Muscle layer of colon (tissue), 2 donors: ENCODE data around the gene GDPD5.

Source experiments
- H3K27ac ChIP-seq: one replicate; pipeline ENCODE4 v1.7.0; 2013; ENCODE audit warnings: low read depth, mild to moderate bottlenecking, low read length, moderate library complexity
- H3K27me3 ChIP-seq, 2 donors: one replicate each; pipeline ENCODE4 v1.7.0; 2013; ENCODE audit warnings: low read length in 2 of 2, mild to moderate bottlenecking in 2 of 2; ENCODE audit not compliant: insufficient read depth in 2 of 2, control insufficient read depth in 1 of 2
- H3K36me3 ChIP-seq: one replicate; pipeline ENCODE4 v1.7.0; 2013; ENCODE audit warnings: mild to moderate bottlenecking, low read length; ENCODE audit not compliant: insufficient read depth
- H3K4me1 ChIP-seq: one replicate; pipeline ENCODE4 v1.7.0; 2013; ENCODE audit warnings: mild to moderate bottlenecking, low read length; ENCODE audit not compliant: insufficient read depth
- H3K4me3 ChIP-seq, 2 donors: one replicate each; pipeline ENCODE4 v1.7.0; 2013; ENCODE audit warnings: low read length in 2 of 2, low read depth in 1 of 2, mild to moderate bottlenecking in 1 of 2, moderate library complexity in 1 of 2
- H3K9ac ChIP-seq: one replicate; pipeline ENCODE4 v1.7.0; 2013; ENCODE audit warnings: low read length
- H3K9me3 ChIP-seq: one replicate; pipeline ENCODE4 v1.7.0; 2013; ENCODE audit warnings: mild to moderate bottlenecking, low read length
- donor health status: abdominal sarcoma.
- donor health status: Adenocarcinoma of cecum.

The GDPD5 gene

DNA sequence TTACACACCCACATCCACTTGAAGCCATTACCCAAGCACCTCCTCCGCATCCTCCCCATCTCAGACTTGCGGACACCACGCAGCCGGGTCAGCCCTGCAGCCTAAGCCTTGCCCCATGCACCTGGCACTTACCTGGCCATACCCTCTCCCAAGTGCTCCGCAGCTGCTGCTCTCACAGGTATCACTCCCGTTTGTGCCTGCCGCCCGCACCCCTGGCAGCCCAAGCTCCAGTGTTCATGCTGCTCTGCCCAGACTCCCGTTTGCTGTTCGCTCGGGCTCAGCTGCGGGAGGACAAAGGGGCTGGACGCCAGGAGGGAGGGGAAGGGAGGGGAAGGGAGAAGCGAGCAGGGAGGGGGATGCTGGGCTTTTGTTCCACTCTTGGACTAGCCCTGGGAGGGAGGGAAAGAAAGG lies 92.8 kb downstream of the GDPD5 start, which contains the start of gene KLHL35:
Gene KLHL35 (minus strand): TSS at position 293 of the 411 bp plus-strand sequence. CDS start 2,574 bp downstream, outside the sequence.
- peaks cover 6% of the 10 kb centered on the region for H3K4me1 ChIP-seq
- no peak within 1 kb of the TSS for H3K9ac ChIP-seq

GRCh38 chr11:75431533-75432525 lies 93.9 kb downstream of the GDPD5 start:
- H3K36me3 ChIP-seq = no peaks in the 10 kb centered on the region
- H3K9me3 ChIP-seq = no peaks in the 10 kb centered on the region
- no peak overlapping the region for H3K27ac ChIP-seq
- no peak overlapping the region for H3K9ac ChIP-seq
- H3K4me1 ChIP-seq = peaks cover 6% of the 10 kb centered on the region
- H3K27me3 ChIP-seq = peaks cover 16 to 36% of the 10 kb centered on the region in 2 donors
- no peak overlapping the region for H3K4me3 ChIP-seq

More for the DNA sequence above, 92.8 kb downstream of the GDPD5 start, which contains the start of gene KLHL35:
- Histone ChIP-seq H3K4me3 (no peak within 1 kb of the TSS), H3K27me3 (peaks cover 16 to 36% of the 10 kb centered on the region in 2 donors), H3K36me3 (no peaks in the 10 kb centered on the region), H3K27ac (no peak within 1 kb of the TSS), H3K9me3 (no peaks in the 10 kb centered on the region)

DNA sequence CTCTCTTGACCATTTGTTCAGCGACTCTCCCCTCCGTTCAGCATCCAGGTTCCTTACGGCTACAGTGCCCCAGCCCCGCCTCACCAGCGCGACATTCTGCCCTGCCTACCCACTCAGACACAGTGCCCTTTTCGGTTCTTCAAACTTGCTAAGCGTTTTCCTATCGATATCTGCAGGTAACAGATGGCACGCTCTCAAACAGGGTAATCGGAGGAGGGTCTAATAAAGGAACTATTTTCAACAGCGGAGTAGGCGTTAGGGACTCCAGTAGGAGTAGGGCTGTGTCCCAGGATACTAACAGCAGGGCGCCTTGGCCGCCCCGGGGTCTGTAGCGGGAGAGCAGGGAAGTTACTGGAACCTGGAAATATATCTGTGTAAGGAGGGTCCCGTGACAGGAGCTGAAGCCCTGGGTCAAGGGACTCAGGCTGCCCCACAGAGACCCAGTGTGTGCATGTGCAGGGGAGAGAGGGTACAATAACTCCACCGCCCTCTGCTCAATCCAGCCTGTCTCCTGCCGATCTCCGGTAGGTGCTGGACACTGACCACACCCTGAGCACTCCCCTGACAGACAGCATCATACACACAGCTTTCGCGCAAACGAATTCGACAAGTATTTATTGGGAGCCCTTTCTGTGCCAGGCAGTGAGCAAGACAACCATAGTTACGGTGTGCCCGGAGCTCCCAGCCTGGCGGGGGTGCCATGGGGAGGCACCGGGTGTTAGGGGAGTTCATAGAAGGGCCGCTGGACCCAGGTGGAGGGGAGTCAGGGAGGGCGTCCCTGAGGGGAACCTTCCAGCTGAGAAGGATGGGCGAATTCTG lies 94.8 kb downstream of the GDPD5 start:
- H3K9me3 ChIP-seq = no peaks in the 10 kb centered on the region
- no peaks in the 10 kb centered on the region for H3K36me3 ChIP-seq
- H3K9ac ChIP-seq = no peak overlapping the region
- H3K4me1 ChIP-seq = peaks cover 6% of the 10 kb centered on the region
- H3K27ac ChIP-seq = no peak overlapping the region
- H3K4me3 ChIP-seq = peak overlapping the region in 1 of 2 donors; percentile 38
- H3K27me3 ChIP-seq = peaks cover 16 to 36% of the 10 kb centered on the region in 2 donors

DNA sequence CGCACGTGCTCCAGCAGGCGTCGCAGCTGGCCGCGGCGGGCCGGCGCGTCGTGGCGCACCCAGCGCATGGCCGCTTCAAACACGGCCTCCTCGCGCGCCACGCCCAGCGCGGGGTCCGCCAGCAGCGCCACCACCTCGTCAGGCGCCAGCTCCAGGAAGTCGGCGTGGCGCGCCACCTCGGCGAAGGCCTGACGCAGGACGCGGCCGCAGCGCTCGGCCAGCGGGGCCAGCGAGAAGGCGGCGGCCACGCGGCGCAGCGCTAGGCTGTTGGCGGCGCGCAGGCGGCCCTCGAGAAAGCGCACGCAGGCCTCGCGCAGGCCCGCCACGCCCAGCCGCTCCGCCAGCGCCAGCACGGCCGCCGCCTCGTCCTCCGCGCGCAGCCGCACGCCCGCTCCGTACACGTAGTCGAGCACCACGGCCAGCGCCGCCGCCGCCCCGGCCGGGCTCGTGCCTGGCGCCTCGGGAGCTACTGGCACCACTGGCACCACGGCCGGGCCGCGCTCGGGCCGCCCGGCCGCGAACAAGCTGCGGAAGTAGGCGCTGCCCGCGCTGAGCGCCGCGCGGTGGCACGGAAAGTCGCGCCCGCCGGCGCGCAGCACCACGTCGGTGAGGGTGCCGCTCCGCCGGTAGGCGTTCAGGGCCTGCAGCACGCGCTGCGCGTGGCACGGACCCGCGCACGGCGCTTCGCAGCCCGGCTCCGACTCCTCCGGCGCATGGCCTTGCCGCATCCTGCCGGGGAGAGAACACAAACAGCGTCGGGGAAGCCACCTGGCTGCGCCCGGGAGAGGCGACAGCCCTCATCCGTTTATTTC lies 95.6 kb downstream of the GDPD5 start:
- Histone ChIP-seq H3K4me3 (peak overlapping the region in 1 of 2 donors; percentile 38), H3K27me3 (peaks cover 16 to 36% of the 10 kb centered on the region in 2 donors), H3K27ac (no peak overlapping the region)

GRCh38 chr11:75429641-75429901 lies 96.2 kb downstream of the GDPD5 start:
- Histone ChIP-seq H3K27me3 (peaks cover 16 to 36% of the 10 kb centered on the region in 2 donors), H3K4me1 (peaks cover 6% of the 10 kb centered on the region), H3K9ac (no peak overlapping the region), H3K9me3 (no peaks in the 10 kb centered on the region), H3K4me3 (no peak overlapping the region), H3K27ac (no peak overlapping the region), H3K36me3 (no peaks in the 10 kb centered on the region)

More for the DNA sequence above, 95.6 kb downstream of the GDPD5 start:
- Histone ChIP-seq H3K9ac (no peak overlapping the region), H3K36me3 (no peaks in the 10 kb centered on the region), H3K9me3 (no peaks in the 10 kb centered on the region), H3K4me1 (peaks cover 6% of the 10 kb centered on the region)

DNA sequence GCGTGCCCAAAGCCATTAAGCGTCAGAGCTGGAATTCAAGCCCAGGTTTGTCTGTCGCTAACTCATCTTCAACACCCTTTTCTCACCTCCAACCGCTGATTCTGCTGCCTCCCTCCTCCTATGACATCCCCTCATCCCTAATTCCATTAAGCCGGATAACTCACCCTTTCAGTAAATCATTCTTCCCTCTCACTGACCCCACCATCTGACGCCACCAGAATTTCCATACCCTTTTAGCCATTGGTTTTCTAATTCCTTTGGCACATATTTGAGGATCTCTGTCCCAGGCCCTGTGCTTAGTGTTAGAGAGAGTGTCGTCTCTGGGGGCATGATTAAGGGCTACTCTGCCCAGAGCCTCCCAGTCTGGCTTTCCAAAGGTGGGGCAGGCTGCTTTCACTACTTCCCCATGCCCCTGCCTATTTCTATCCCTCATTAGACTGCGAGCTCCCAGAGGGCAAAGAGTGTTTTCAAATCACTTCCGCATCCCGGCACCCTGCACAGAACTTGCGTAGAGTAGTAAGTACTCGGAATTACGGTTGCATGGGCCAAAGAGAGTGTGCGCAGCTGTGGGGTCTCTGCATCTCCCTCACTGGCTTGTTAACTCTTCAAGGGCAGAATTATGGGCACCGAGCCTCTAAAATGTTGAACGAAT lies 96.6 kb downstream of the GDPD5 start:
- Histone ChIP-seq H3K27ac (no peak overlapping the region), H3K4me3 (no peak overlapping the region), H3K36me3 (no peaks in the 10 kb centered on the region), H3K4me1 (peaks cover 6% of the 10 kb centered on the region), H3K27me3 (peaks cover 16 to 36% of the 10 kb centered on the region in 2 donors), H3K9me3 (no peaks in the 10 kb centered on the region), H3K9ac (no peak overlapping the region)

DNA sequence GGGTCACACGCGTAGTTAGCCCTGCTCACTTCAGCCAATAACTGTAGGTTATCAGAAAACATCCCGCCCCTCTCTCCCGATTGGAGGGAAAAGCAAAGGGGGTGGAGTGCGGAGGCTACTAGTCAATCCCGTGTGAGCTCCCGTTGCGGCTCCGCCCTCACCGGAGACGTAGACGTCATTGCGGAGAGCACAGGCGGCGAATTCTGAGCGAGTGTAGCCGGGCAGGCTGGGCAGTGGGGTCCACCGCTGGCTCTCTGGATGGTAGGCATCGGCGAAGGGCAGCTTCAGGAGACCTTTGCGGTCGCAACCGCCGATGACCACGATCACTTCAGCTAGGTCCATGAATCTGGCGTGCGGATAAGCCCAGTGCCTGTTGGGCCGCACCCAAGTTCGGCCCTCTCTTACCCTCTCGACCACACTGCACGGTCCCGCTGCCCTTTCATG lies 97.4 kb downstream of the GDPD5 start:
- H3K4me1 ChIP-seq = peaks cover 6% of the 10 kb centered on the region
- H3K4me3 ChIP-seq = no peak overlapping the region
- peaks cover 16 to 36% of the 10 kb centered on the region in 2 donors for H3K27me3 ChIP-seq
- no peak overlapping the region for H3K9ac ChIP-seq
- peaks cover under 1% of the 10 kb centered on the region for H3K36me3 ChIP-seq
- H3K9me3 ChIP-seq = no peaks in the 10 kb centered on the region
- no peak overlapping the region for H3K27ac ChIP-seq

DNA sequence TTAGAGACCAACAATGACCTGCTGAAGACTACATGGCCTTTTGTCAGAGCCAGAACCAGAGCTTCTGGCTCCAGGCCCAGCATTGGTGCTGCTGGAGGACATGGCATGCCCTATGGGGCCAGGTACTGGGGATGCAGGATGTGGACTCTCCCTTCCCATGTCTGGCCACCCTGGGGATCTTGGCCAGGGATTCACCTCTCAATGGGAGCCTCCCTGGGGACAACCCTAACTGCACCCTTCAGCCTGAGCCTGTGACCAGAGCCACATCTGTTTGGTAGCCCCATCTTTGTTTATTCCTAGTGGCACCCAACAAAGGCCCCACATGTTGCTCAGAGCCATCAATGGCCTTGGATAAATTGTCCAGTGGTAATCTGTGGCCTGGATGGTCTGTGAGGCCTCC lies 98.6 kb downstream of the GDPD5 start:
- Histone ChIP-seq H3K4me3 (no peak overlapping the region), H3K27me3 (peaks cover 16 to 29% of the 10 kb centered on the region in 2 donors), H3K27ac (no peak overlapping the region), H3K36me3 (peaks cover 8% of the 10 kb centered on the region), H3K4me1 (peaks cover 6% of the 10 kb centered on the region), H3K9me3 (no peaks in the 10 kb centered on the region), H3K9ac (no peak overlapping the region)

DNA sequence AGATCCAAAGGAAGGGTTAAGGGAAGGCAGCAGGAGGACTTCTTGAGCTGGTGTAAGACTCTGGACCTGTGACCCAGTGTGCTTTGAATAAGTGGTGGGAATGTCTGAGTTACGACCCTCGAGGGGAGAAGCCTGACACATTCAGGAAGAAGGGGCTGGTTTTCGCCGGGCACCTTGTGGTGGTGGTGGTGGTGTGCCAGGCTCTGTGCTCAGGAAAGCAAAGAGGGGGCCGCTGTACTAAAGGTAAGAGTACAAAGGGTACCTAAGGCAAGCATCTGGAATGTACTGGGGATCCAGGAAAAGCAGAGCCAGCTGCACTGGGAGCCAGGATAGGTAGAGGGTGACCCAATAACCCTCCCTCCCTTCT lies 99.0 kb downstream of the GDPD5 start:
- Histone ChIP-seq H3K36me3 (peaks cover 8% of the 10 kb centered on the region), H3K27ac (no peak overlapping the region)

DNA sequence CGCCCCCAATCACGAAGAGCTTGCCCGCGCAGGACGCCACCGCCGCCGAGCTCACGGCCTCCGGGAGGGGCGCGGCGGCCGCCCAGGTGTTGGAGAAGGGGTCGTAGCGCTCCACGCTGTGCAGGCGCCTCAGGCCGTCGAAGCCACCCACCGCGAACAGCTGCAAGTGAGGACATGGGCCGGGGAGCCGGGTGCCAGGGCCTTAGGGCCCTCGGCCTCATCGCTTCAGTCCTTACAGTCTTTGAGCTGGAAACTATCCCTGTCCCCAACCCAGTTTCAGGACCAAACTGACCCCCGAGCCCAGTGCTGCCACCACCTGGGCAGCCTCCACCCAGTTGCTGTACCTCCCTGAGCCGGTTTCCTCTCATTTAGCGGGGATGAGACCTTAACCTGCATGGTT lies 100.3 kb downstream of the GDPD5 start:
- Histone ChIP-seq H3K4me1 (peaks cover under 1% of the 10 kb centered on the region), H3K36me3 (peaks cover 8% of the 10 kb centered on the region), H3K27me3 (peaks cover 7 to 12% of the 10 kb centered on the region in 2 donors), H3K4me3 (no peak overlapping the region), H3K9me3 (no peaks in the 10 kb centered on the region), H3K9ac (no peak overlapping the region), H3K27ac (no peak overlapping the region)

More for the DNA sequence above, 99.0 kb downstream of the GDPD5 start:
- Histone ChIP-seq H3K9me3 (no peaks in the 10 kb centered on the region), H3K4me3 (no peak overlapping the region), H3K9ac (no peak overlapping the region), H3K4me1 (peaks cover 6% of the 10 kb centered on the region), H3K27me3 (peaks cover 16 to 25% of the 10 kb centered on the region in 2 donors)
